Panc1 (cell line): Measurements from ENCODE around the gene GABRB1. TPM values are rescaled to one million over a fixed set of nuclear protein-coding genes. Genes with fewer than 3 reads are reported as not detected.

ENCODE experiments used
- ATAC-seq: fragments of 200-7000 bp; cut with Tn5 transposase; 2 replicates; pipeline ENCODE4 v1.9.1; 2020; ENCODE audit warnings: mild to moderate bottlenecking, moderate library complexity
- BruUV-seq: library from RNA; stranded (reverse); fragments of 400-500 nt; replicated peaks from 2 replicates; lab custom pipeline; 2021; lab: Mats Ljungman, UMichigan
- CTCF ChIA-PET: fragments of 300-600 bp; sonication (Branson Sonifier 250); formaldehyde crosslinking; loops from one replicate; lab custom pipeline; 2022; ENCODE audit warnings: antibody characterized with exemption; lab: Charles Lee
- POLR2A ChIA-PET: fragments of 300-600 bp; sonication (Branson Sonifier 250); formaldehyde crosslinking; loops from one replicate; lab custom pipeline; 2022; ENCODE audit warnings: antibody characterized with exemption; lab: Charles Lee
- DNase-seq: peaks from one replicate; pipeline ENCODE4 v3.0.0-alpha.2; 2010; ENCODE audit warnings: low read depth, low spot score
- H3K27ac ChIP-seq: 2 replicates; pipeline ENCODE4 v1.5.1; 2011; ENCODE audit warnings: mild to moderate bottlenecking, low read length, inconsistent platforms
- H3K27me3 ChIP-seq: fragments of 200-500 bp; sonication (Bioruptor generic); 2 replicates; pipeline ENCODE4 v1.6.0; 2014; ENCODE audit warnings: low read length, inconsistent platforms; ENCODE audit not compliant: control insufficient read depth, insufficient read depth
- H3K36me3 ChIP-seq: fragments of 200-500 bp; sonication (Bioruptor generic); 2 replicates; pipeline ENCODE4 v1.5.1; 2014; ENCODE audit warnings: inconsistent platforms, mild to moderate bottlenecking, low read length, moderate library complexity; ENCODE audit not compliant: control insufficient read depth, insufficient read depth
- H3K4me1 ChIP-seq: 2 replicates; pipeline ENCODE4 v1.5.1; 2011; ENCODE audit warnings: inconsistent platforms, mild to moderate bottlenecking, low read length, moderate library complexity; ENCODE audit not compliant: control insufficient read depth, insufficient read depth
- H3K4me3 ChIP-seq, 2 experiments: 2 replicates each; pipeline ENCODE4 v1.5.1; 2011 to 2012; ENCODE audit warnings: low read depth in 2 of 2, low read length in 2 of 2, mild to moderate bottlenecking in 2 of 2, inconsistent platforms in 1 of 2, moderate library complexity in 1 of 2
- H3K9me3 ChIP-seq: fragments of 200-500 bp; sonication (Bioruptor generic); 2 replicates; pipeline ENCODE4 v1.5.1; 2014; ENCODE audit warnings: low read depth, mild to moderate bottlenecking, inconsistent platforms, low read length, moderate library complexity; ENCODE audit not compliant: control insufficient read depth, insufficient read depth
- POLR2AphosphoS5 ChIP-seq: IDR thresholded peaks from 2 replicates; pipeline ENCODE4 v1.6.1; 2012; ENCODE audit warnings: mild to moderate bottlenecking, low read depth, low read length, moderate library complexity
- SIN3A ChIP-seq: IDR thresholded peaks from 2 replicates; pipeline ENCODE4 v1.6.1; 2012; ENCODE audit warnings: low read depth, mild to moderate bottlenecking, low read length, moderate library complexity, borderline replicate concordance; ENCODE audit not compliant: insufficient read depth
- TCF7L2 ChIP-seq: IDR thresholded peaks from 2 replicates; pipeline ENCODE4 v1.6.1; 2011; ENCODE audit warnings: mild to moderate bottlenecking, low read depth, low read length, inconsistent platforms
- in situ Hi-C: cut with HindIII; loops from 2 replicates; pipeline ENCODE4 v1.10.0; 2016; ENCODE audit warnings: low sequenced_read_pairs, low pct_unique_long_range_greater_than_20kb
- intact Hi-C: fragments of 100-400 bp; cut with micrococcal nuclease; formaldehyde crosslinking; loops from one replicate; pipeline ENCODE4 v1.10.0; 2022; ENCODE audit not compliant: unreplicated experiment
- total RNA-seq: library from RNA; stranded (reverse); gene quantifications from one replicate; pipeline ENCODE4 v1.2.1, GENCODE V29; 2021; ENCODE audit not compliant: unreplicated experiment
- TF ChIP-seq, protein P1 (sequence below): fragments of 450-650 bp; IDR thresholded peaks from 2 replicates; pipeline ENCODE4 v1.5.1; 2017; ENCODE audit warnings: mild to moderate bottlenecking
- TF ChIP-seq, protein P2 (sequence below), 2 experiments: IDR thresholded peaks; 2 replicates each; pipeline ENCODE4 v1.6.1; 2011 to 2012; ENCODE audit warnings: low read depth in 2 of 2, control low read depth in 1 of 2, low read length in 1 of 2, mild to moderate bottlenecking in 1 of 2, moderate library complexity in 1 of 2; ENCODE audit not compliant: insufficient read depth in 1 of 2

The GABRB1 gene
- total RNA-seq, 1 experiment from 2014 or later, result not detected

DNA sequence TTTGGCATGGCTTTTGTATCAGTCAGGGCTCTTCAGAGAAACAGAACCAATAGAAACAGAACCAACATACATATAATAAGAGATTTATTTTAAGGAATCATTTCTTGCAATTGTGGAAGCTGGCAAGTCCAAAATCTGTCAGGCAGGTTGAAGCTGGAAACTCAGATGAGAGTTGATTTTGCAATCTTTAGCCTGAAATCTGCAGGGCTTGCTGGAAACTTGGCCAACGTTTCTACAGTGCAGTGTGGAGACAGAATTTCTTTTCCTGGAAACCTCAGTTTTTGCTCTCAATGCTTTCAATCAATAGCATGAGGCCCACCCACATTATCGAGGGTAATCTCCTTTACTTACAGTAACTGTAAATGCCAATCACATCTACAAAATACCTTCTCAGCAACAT is 386.8 kb downstream of the GABRB1 start:
- intact Hi-C loops (no loop called here), in situ Hi-C loops (no loop called here)
- no TSS peak for BruUV-seq
- Histone ChIP-seq H3K27me3 (no peaks in the 10 kb centered on the region), H3K9me3 (no peaks in the 10 kb centered on the region), H3K27ac (no peak overlapping the region), H3K36me3 (no peaks in the 10 kb centered on the region), H3K4me1 (no peaks in the 10 kb centered on the region), H3K4me3 (no peak overlapping the region)
- ATAC-seq (no peak), DNase-seq (no peak)
- TF ChIP-seq, protein P1, sequence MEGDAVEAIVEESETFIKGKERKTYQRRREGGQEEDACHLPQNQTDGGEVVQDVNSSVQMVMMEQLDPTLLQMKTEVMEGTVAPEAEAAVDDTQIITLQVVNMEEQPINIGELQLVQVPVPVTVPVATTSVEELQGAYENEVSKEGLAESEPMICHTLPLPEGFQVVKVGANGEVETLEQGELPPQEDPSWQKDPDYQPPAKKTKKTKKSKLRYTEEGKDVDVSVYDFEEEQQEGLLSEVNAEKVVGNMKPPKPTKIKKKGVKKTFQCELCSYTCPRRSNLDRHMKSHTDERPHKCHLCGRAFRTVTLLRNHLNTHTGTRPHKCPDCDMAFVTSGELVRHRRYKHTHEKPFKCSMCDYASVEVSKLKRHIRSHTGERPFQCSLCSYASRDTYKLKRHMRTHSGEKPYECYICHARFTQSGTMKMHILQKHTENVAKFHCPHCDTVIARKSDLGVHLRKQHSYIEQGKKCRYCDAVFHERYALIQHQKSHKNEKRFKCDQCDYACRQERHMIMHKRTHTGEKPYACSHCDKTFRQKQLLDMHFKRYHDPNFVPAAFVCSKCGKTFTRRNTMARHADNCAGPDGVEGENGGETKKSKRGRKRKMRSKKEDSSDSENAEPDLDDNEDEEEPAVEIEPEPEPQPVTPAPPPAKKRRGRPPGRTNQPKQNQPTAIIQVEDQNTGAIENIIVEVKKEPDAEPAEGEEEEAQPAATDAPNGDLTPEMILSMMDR, result no peak
- CTCF ChIA-PET, result no interaction called here
- POLR2A ChIA-PET, result no interaction called here

GRCh38 chr4:47419296-47419695 is 387.9 kb downstream of the GABRB1 start:
- ATAC-seq (no peak), DNase-seq (no peak)
- H3K9me3 ChIP-seq, result no peaks in the 10 kb centered on the region
- in situ Hi-C loops, result no loop called here
- no peaks in the 10 kb centered on the region for H3K36me3 ChIP-seq
- TF ChIP-seq, protein P2, sequence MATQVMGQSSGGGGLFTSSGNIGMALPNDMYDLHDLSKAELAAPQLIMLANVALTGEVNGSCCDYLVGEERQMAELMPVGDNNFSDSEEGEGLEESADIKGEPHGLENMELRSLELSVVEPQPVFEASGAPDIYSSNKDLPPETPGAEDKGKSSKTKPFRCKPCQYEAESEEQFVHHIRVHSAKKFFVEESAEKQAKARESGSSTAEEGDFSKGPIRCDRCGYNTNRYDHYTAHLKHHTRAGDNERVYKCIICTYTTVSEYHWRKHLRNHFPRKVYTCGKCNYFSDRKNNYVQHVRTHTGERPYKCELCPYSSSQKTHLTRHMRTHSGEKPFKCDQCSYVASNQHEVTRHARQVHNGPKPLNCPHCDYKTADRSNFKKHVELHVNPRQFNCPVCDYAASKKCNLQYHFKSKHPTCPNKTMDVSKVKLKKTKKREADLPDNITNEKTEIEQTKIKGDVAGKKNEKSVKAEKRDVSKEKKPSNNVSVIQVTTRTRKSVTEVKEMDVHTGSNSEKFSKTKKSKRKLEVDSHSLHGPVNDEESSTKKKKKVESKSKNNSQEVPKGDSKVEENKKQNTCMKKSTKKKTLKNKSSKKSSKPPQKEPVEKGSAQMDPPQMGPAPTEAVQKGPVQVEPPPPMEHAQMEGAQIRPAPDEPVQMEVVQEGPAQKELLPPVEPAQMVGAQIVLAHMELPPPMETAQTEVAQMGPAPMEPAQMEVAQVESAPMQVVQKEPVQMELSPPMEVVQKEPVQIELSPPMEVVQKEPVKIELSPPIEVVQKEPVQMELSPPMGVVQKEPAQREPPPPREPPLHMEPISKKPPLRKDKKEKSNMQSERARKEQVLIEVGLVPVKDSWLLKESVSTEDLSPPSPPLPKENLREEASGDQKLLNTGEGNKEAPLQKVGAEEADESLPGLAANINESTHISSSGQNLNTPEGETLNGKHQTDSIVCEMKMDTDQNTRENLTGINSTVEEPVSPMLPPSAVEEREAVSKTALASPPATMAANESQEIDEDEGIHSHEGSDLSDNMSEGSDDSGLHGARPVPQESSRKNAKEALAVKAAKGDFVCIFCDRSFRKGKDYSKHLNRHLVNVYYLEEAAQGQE (IDR thresholded peaks at IDR 0.05; ENCODE audit: insufficient read depth in 1 of 2, low read depth in 2 of 2, low read length in 1 of 2), result no peak
- TF ChIP-seq, protein P1, result no peak
- TF ChIP-seq TCF7L2 (no peak), SIN3A (no peak), POLR2AphosphoS5 (no peak)
- no peak overlapping the region for H3K4me3 ChIP-seq
- CTCF ChIA-PET, result no interaction called here
- no peaks in the 10 kb centered on the region for H3K4me1 ChIP-seq
- no peaks in the 10 kb centered on the region for H3K27me3 ChIP-seq
- no TSS peak for BruUV-seq
- POLR2A ChIA-PET, result no interaction called here
- intact Hi-C loops, result no loop called here
- no peak overlapping the region for H3K27ac ChIP-seq

GRCh38 chr4:47425628-47426027 is 394.3 kb downstream of the GABRB1 start:
- no TSS peak for BruUV-seq
- H3K27ac ChIP-seq, result no peak overlapping the region
- CTCF ChIA-PET, result no interaction called here
- no peaks in the 10 kb centered on the region for H3K27me3 ChIP-seq
- POLR2A ChIA-PET, result no interaction called here
- DNase-seq, result no peak
- in situ Hi-C loops, result no loop called here
- H3K36me3 ChIP-seq, result no peaks in the 10 kb centered on the region
- no peak for ATAC-seq
- no peak overlapping the region for H3K4me3 ChIP-seq
- intact Hi-C loops, result no loop called here
- TF ChIP-seq POLR2AphosphoS5 (no peak), SIN3A (no peak), TCF7L2 (no peak)
- TF ChIP-seq, protein P1, result no peak
- TF ChIP-seq, protein P2 (IDR thresholded peaks at IDR 0.05; ENCODE audit: insufficient read depth in 1 of 2, low read depth in 2 of 2, low read length in 1 of 2), result no peak
- H3K4me1 ChIP-seq, result no peaks in the 10 kb centered on the region
- no peaks in the 10 kb centered on the region for H3K9me3 ChIP-seq
